Smooth muscle cell (in vitro differentiated cells): Measurements from ENCODE around the gene EPS15. TPM values are rescaled to one million over a fixed set of nuclear protein-coding genes. Genes with fewer than 3 reads are reported as not detected.

ENCODE experiments used
- DNase-seq: peaks from one replicate; lab custom pipeline; 2025; ENCODE audit not compliant: unreplicated experiment; lab: John Stamatoyannopoulos, UW
- H2AFZ ChIP-seq: fragments of 200-600 bp; sonication (generic); 2 replicates; pipeline ENCODE4 v1.6.0; 2016; ENCODE audit warnings: antibody characterized with exemption, low read depth, mild to moderate bottlenecking
- H3F3A ChIP-seq: fragments of 200-600 bp; sonication (generic); 2 replicates; pipeline ENCODE4 v1.6.0; 2017; ENCODE audit warnings: antibody characterized with exemption, low read depth
- H3K27ac ChIP-seq: fragments of 200-600 bp; sonication (generic); 2 replicates; pipeline ENCODE4 v1.5.1; 2016; ENCODE audit warnings: low read depth, mild to moderate bottlenecking
- H3K27me3 ChIP-seq: fragments of 200-600 bp; sonication (generic); 2 replicates; pipeline ENCODE4 v1.6.1; 2016; ENCODE audit warnings: low read depth, mild to moderate bottlenecking
- H3K36me3 ChIP-seq: fragments of 200-600 bp; sonication (generic); 2 replicates; pipeline ENCODE4 v1.5.1; 2016; ENCODE audit warnings: low read depth
- H3K4me1 ChIP-seq: fragments of 200-600 bp; sonication (generic); 2 replicates; pipeline ENCODE4 v1.5.1; 2016; ENCODE audit warnings: low read depth
- H3K4me2 ChIP-seq: fragments of 200-600 bp; sonication (generic); 2 replicates; pipeline ENCODE4 v1.6.0; 2016; ENCODE audit warnings: mild to moderate bottlenecking
- H3K4me3 ChIP-seq: fragments of 200-600 bp; sonication (generic); 2 replicates; pipeline ENCODE4 v1.5.1; 2016; ENCODE audit warnings: mild to moderate bottlenecking
- H3K79me2 ChIP-seq: fragments of 200-600 bp; sonication (generic); 2 replicates; pipeline ENCODE4 v1.6.0; 2016; ENCODE audit warnings: low read depth, mild to moderate bottlenecking
- H3K9ac ChIP-seq: fragments of 200-600 bp; sonication (generic); 2 replicates; pipeline ENCODE4 v1.6.0; 2016; ENCODE audit warnings: low read depth
- H3K9me3 ChIP-seq: fragments of 200-600 bp; sonication (generic); replicated peaks from 2 replicates; pipeline ENCODE4 v1.5.1; 2016; ENCODE audit warnings: low read depth
- H4K20me1 ChIP-seq: fragments of 200-600 bp; sonication (generic); 2 replicates; pipeline ENCODE4 v1.6.0; 2016; ENCODE audit warnings: low read depth
- WGBS: methylation state at CpG from one replicate; pipeline ENCODE4 v1.1.7; 2016; ENCODE audit warnings: low lambda C conversion rate; 5-methylcytosine and 5-hydroxymethylcytosine counted together
- polyA plus RNA-seq: library from polyadenylated mRNA; unstranded; fragments of >200 nt; fragmentation: Nextera tagmentation; extraction: Ambion mirVana; gene quantifications from 2 replicates; pipeline ENCODE4 v1.2.1, GENCODE V29; 2016
- total RNA-seq: library from RNA; depleted of rRNA; stranded (reverse); fragments of >200 nt; gene quantifications from 2 replicates; pipeline ENCODE4 v1.2.3, GENCODE V29; 2014
- TF ChIP-seq, protein P1 (sequence below): fragments of 200-600 bp; sonication (generic); IDR thresholded peaks from 2 replicates; pipeline ENCODE4 v1.5.1; 2017; ENCODE audit warnings: borderline replicate concordance, mild to moderate bottlenecking, antibody characterized with exemption; ENCODE audit not compliant: insufficient read depth, poor library complexity, severe bottlenecking

EPS15 gene
- total and polyA plus RNA-seq, 2 experiments from 2014 or later = 9.0 to 54.3 TPM

- Histone ChIP-seq H4K20me1 (no peaks in the 10 kb centered on the region), H3K4me2 (peak overlapping the region; percentile 79), H3K9ac (no peak overlapping the region), H3K36me3 (no peaks in the 10 kb centered on the region), H3K27ac (peak overlapping the region; percentile 56), H3K4me1 (peaks cover 26% of the 10 kb centered on the region), H3F3A (peaks cover 7% of the 10 kb centered on the region), H3K4me3 (peak overlapping the region; percentile 38), H2AFZ (no peak overlapping the region), H3K27me3 (no peaks in the 10 kb centered on the region), H3K79me2 (peaks cover 29% of the 10 kb centered on the region), H3K9me3 (no peaks in the 10 kb centered on the region)
- WGBS = 69% methylated on average over 2 of the region's 2 CpGs
- TF ChIP-seq, protein P1, sequence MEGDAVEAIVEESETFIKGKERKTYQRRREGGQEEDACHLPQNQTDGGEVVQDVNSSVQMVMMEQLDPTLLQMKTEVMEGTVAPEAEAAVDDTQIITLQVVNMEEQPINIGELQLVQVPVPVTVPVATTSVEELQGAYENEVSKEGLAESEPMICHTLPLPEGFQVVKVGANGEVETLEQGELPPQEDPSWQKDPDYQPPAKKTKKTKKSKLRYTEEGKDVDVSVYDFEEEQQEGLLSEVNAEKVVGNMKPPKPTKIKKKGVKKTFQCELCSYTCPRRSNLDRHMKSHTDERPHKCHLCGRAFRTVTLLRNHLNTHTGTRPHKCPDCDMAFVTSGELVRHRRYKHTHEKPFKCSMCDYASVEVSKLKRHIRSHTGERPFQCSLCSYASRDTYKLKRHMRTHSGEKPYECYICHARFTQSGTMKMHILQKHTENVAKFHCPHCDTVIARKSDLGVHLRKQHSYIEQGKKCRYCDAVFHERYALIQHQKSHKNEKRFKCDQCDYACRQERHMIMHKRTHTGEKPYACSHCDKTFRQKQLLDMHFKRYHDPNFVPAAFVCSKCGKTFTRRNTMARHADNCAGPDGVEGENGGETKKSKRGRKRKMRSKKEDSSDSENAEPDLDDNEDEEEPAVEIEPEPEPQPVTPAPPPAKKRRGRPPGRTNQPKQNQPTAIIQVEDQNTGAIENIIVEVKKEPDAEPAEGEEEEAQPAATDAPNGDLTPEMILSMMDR = no peak
- no peak for DNase-seq
Measured at GRCh38 chr1:51420867-51421627, 98.0 kb downstream of the EPS15 start.

- no peak overlapping the region for H3K4me2 ChIP-seq
- H3K9ac ChIP-seq = no peak overlapping the region
- H3K27me3 ChIP-seq = no peaks in the 10 kb centered on the region
- WGBS = 100% methylated on average over 2 of the region's 2 CpGs
- TF ChIP-seq, protein P1 = no peak
- H3F3A ChIP-seq = peaks cover 3% of the 10 kb centered on the region
- no peaks in the 10 kb centered on the region for H3K9me3 ChIP-seq
- H4K20me1 ChIP-seq = no peaks in the 10 kb centered on the region
- no peak overlapping the region for H3K27ac ChIP-seq
- no peak for DNase-seq
- H2AFZ ChIP-seq = no peak overlapping the region
- peaks cover 20% of the 10 kb centered on the region for H3K4me1 ChIP-seq
- H3K36me3 ChIP-seq = no peaks in the 10 kb centered on the region
- H3K4me3 ChIP-seq = no peak overlapping the region
- H3K79me2 ChIP-seq = peaks cover 41% of the 10 kb centered on the region
Measured at GRCh38 chr1:51418384-51418959, 100.6 kb downstream of the EPS15 start.

DNA sequence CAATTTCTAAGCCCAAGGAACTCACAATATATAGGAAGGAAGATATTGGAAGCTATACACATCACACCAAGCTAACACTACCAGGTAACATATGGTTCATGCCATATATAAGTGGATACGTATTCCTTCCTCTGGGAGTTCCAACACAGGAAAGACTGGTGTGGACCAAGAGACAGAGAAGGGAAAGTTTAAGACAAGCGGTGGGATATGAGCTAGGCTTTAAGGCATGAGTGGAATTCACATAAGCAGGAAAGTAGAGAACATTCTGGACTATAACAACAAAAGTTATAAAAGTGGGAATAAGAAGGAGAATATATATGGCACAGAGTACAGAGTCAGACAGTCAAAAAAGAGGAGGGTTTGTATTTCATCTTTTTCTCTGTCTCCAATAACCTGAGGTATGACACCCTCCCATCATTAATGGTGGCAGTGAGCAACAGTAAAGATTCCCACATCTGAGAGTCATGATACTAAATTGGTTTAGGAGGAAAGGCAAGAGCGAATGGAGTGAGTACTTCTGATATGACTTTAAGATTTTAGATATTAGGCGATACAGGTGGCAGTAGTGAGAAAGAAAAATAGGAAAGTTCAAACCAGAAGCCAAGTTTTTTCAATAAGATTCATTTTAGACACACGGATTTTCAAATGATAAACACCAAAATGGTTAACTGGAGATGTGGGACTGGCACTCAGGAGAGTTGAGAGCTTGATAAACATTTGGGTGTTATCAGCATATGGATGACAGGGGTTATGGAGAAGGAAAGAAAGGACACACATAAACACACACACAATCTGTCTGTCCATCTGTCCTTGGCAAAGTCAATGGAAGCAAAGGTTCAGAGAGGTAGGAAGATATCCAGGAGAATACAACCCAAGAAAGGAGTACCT is 101.3 kb downstream of the EPS15 start:
- H3K27ac ChIP-seq = peak overlapping the region; percentile 33
- no peak overlapping the region for H3K4me3 ChIP-seq
- 69% methylated on average over 5 of the region's 5 CpGs for WGBS

More for the DNA sequence above, 101.3 kb downstream of the EPS15 start:
- Histone ChIP-seq H3K9me3 (no peaks in the 10 kb centered on the region), H3F3A (no peaks in the 10 kb centered on the region), H3K27me3 (no peaks in the 10 kb centered on the region), H3K4me2 (peak overlapping the region; percentile 44), H4K20me1 (no peaks in the 10 kb centered on the region), H3K9ac (no peak overlapping the region), H3K4me1 (peaks cover 12% of the 10 kb centered on the region), H3K79me2 (peaks cover 46% of the 10 kb centered on the region), H3K36me3 (no peaks in the 10 kb centered on the region), H2AFZ (no peak overlapping the region)
- TF ChIP-seq, protein P1 = no peak
- DNase-seq = no peak
